OCI-LY3 (cell line): Measurements from ENCODE around the gene KRT73.

ENCODE experiments used
- H2AFZ ChIP-seq: fragments of 200-600, 300-600 bp; shearing (Covaris generic); 2 replicates; pipeline ENCODE4 v1.6.0; 2014; ENCODE audit warnings: antibody characterized with exemption, low read depth, low read length
- H3K27ac ChIP-seq: fragments of 200-600, 300-600 bp; sonication (generic); 2 replicates; pipeline ENCODE4 v1.5.1; 2014; ENCODE audit warnings: mild to moderate bottlenecking, low read length, moderate library complexity, mixed read lengths
- H3K27me3 ChIP-seq: fragments of 200-600, 300-600 bp; sonication (generic); 2 replicates; pipeline ENCODE4 v1.6.1; 2014; ENCODE audit warnings: low read depth, low read length, mixed read lengths
- H3K36me3 ChIP-seq: fragments of 200-600, 300-600 bp; sonication (generic); replicated peaks from 2 replicates; pipeline ENCODE3; 2014; ENCODE audit warnings: low read depth, low read length, mixed read lengths
- H3K4me1 ChIP-seq: fragments of 300-600, 200-600 bp; sonication (generic); 2 replicates; pipeline ENCODE4 v1.6.1; 2014; ENCODE audit warnings: low read length, mixed read lengths
- H3K4me2 ChIP-seq: fragments of 200-600, 300-600 bp; sonication (generic); 2 replicates; pipeline ENCODE4 v1.6.1; 2014; ENCODE audit warnings: low read length, mixed read lengths
- H3K4me3 ChIP-seq: fragments of 300-600, 200-600 bp; sonication (generic); 2 replicates; pipeline ENCODE4 v1.5.1; 2014; ENCODE audit warnings: antibody characterized with exemption, mild to moderate bottlenecking, low read length, moderate library complexity
- H3K79me2 ChIP-seq: fragments of 300-600, 200-600 bp; shearing (Covaris generic); 2 replicates; pipeline ENCODE4 v1.6.1; 2014; ENCODE audit warnings: mild to moderate bottlenecking, low read length, mixed read lengths
- H3K9ac ChIP-seq: fragments of 300-600, 200-600 bp; shearing (Covaris generic); 2 replicates; pipeline ENCODE4 v1.6.0; 2014; ENCODE audit warnings: mild to moderate bottlenecking, low read length, moderate library complexity
- H3K9me3 ChIP-seq: fragments of 200-600, 300-600 bp; shearing (Covaris generic); 2 replicates; pipeline ENCODE4 v1.6.1; 2014; ENCODE audit warnings: low read length, mixed read lengths; ENCODE audit not compliant: insufficient read depth
- H4K20me1 ChIP-seq: fragments of 200-600, 300-600 bp; sonication (generic); 2 replicates; pipeline ENCODE4 v1.6.1; 2016; ENCODE audit warnings: low read length, mixed read lengths; ENCODE audit not compliant: insufficient read depth
- CTCF ChIP-seq: fragments of 200-600, 300-600 bp; sonication (generic); IDR thresholded peaks from 2 replicates; pipeline ENCODE4 v1.5.1; 2014; ENCODE audit warnings: antibody characterized with exemption, low read length, low read depth
- EZH2phosphoT487 ChIP-seq: fragments of 200-600 bp; shearing (Covaris generic); IDR thresholded peaks from 2 replicates; pipeline ENCODE4 v1.6.1; 2018; ENCODE audit warnings: antibody characterized with exemption, mixed run types, low read depth

Gene KRT73

GRCh38 chr12:52618216-52618615, at the start of gene KRT73:
KRT73 (minus strand) TSS chr12:52618559; CDS start chr12:52618524, 35 bp downstream.
- H3K27me3 ChIP-seq = peaks cover 20% of the 10 kb centered on the region
- TF ChIP-seq CTCF (no peak), EZH2phosphoT487 (no peak)

DNA sequence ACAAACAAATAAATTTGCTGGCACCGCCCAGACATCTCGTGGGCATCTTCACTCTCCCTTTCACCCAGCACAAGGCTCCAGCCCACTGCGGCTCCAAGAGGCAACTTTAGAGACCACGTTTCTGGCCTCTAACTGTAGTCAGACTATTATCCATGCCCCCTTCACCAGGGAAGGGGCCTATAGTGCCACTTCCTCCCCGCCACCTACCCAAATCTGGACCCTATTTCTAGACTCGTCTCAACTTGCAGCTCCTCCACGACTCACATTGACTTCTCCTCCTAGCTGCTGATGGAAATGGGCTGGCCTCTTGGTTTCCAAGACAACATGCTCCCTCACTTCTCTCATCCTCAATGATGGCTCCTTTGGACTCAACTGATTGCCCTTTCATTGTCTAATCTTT, 49.6 kb upstream of the KRT73 start:
- Histone ChIP-seq H3K27me3 (peaks cover 73% of the 10 kb centered on the region), H3K4me1 (no peaks in the 10 kb centered on the region), H3K9ac (no peak overlapping the region), H3K36me3 (no peaks in the 10 kb centered on the region), H3K79me2 (no peaks in the 10 kb centered on the region), H3K27ac (no peak overlapping the region), H3K4me2 (no peak overlapping the region), H4K20me1 (no peaks in the 10 kb centered on the region), H3K9me3 (no peaks in the 10 kb centered on the region), H2AFZ (no peak overlapping the region), H3K4me3 (no peak overlapping the region)
- TF ChIP-seq CTCF (no peak), EZH2phosphoT487 (no peak)

More at GRCh38 chr12:52618216-52618615, at the start of gene KRT73:
- H3K36me3 ChIP-seq = no peaks in the 10 kb centered on the region
- no peaks in the 10 kb centered on the region for H3K79me2 ChIP-seq
- no peak within 1 kb of the TSS for H3K9ac ChIP-seq
- H3K9me3 ChIP-seq = no peaks in the 10 kb centered on the region
- H3K4me1 ChIP-seq = peaks cover 6% of the 10 kb centered on the region
- H3K4me2 ChIP-seq = no peak within 1 kb of the TSS
- no peaks in the 10 kb centered on the region for H4K20me1 ChIP-seq
- H2AFZ ChIP-seq = no peak within 1 kb of the TSS
- H3K4me3 ChIP-seq = no peak within 1 kb of the TSS
- no peak within 1 kb of the TSS for H3K27ac ChIP-seq

GRCh38 chr12:52667509-52667908, 49.1 kb upstream of the KRT73 start:
- H3K27me3 ChIP-seq = peaks cover 73% of the 10 kb centered on the region
- H2AFZ ChIP-seq = no peak overlapping the region

DNA sequence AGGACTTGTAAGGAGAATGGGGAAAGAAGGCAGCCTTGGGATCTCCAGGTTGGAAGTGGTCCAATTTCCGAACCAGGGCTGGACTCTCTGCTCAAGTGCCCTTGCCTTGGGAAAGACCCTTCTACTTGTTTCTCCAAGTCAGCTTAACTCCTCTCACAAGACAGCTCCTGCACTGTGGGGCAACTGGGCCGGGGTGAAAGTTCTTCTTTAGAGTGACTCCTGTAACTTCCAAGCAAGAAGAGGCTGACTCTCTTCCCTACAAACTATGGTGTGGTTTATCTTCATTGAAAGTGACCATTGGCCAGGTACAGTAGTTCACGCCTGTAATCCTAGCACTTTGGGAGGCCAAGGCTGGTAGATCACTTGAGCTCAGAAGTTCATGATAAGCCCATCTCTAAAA, 48.1 kb upstream of the KRT73 start:
- Histone ChIP-seq H4K20me1 (no peaks in the 10 kb centered on the region), H3K79me2 (no peaks in the 10 kb centered on the region), H3K27ac (no peak overlapping the region), H3K9ac (no peak overlapping the region), H3K36me3 (no peaks in the 10 kb centered on the region), H3K9me3 (no peaks in the 10 kb centered on the region), H3K27me3 (peaks cover 68% of the 10 kb centered on the region), H2AFZ (no peak overlapping the region), H3K4me2 (no peak overlapping the region), H3K4me3 (no peak overlapping the region), H3K4me1 (no peaks in the 10 kb centered on the region)
- TF ChIP-seq EZH2phosphoT487 (no peak), CTCF (no peak)

More at GRCh38 chr12:52667509-52667908, 49.1 kb upstream of the KRT73 start:
- H3K9ac ChIP-seq = no peak overlapping the region
- H3K9me3 ChIP-seq = no peaks in the 10 kb centered on the region
- TF ChIP-seq CTCF = peak; percentile 36
- no peak for TF ChIP-seq EZH2phosphoT487
- H4K20me1 ChIP-seq = no peaks in the 10 kb centered on the region
- H3K36me3 ChIP-seq = no peaks in the 10 kb centered on the region
- no peak overlapping the region for H3K4me3 ChIP-seq
- H3K4me1 ChIP-seq = no peaks in the 10 kb centered on the region
- H3K27ac ChIP-seq = no peak overlapping the region
- H3K4me2 ChIP-seq = no peak overlapping the region
- H3K79me2 ChIP-seq = no peaks in the 10 kb centered on the region
